GM12892 (cell line): Measurements from ENCODE around the gene APOC3.
"Not testable (repeated sequence)": the region's sequence is repeated elsewhere in the genome, so short reads cannot be mapped to it uniquely, and the experiment has no call there.

Experiments used
- POLR2A ChIP-seq: IDR thresholded peaks from 2 replicates; pipeline ENCODE4 v1.6.1; 2011; ENCODE audit warnings: low read depth, low read length, control low read depth
- POLR2AphosphoS5 ChIP-seq: IDR thresholded peaks from 2 replicates; pipeline ENCODE4 v1.6.1; 2011; ENCODE audit warnings: low read depth, low read length, control low read depth
- TAF1 ChIP-seq: IDR thresholded peaks from 2 replicates; pipeline ENCODE4 v1.6.1; 2011; ENCODE audit warnings: low read depth, mild to moderate bottlenecking, control low read depth, low read length, borderline replicate concordance

GRCh38 chr11:116801662-116802061 lies 28.0 kb upstream of the APOC3 start:
- not testable (repeated sequence) for TF ChIP-seq POLR2AphosphoS5, TAF1, POLR2A
